CD14-positive monocyte (primary cell): ENCODE measurements around the gene WDR64. TPM values are rescaled to one million over a fixed set of nuclear protein-coding genes. Genes with fewer than 3 reads are reported as not detected.
"Not testable (repeated sequence)": the region's sequence is repeated elsewhere in the genome, so short reads cannot be mapped to it uniquely, and the experiment has no call there.

Source experiments
- DNase-seq, 3 donors: peaks; one replicate each; pipeline ENCODE4 v3.0.0-alpha.2; 2011 to 2022
- H2AFZ ChIP-seq: 2 replicates; pipeline ENCODE4 v1.6.0; 2012; ENCODE audit warnings: mild to moderate bottlenecking, low read depth, low read length, inconsistent platforms; ENCODE audit not compliant: insufficient read depth, poor library complexity, severe bottlenecking
- H3K27ac ChIP-seq, 2 donors: 1 replicate in 1 of 2; 2 replicates in 1 of 2; pipeline ENCODE4 v1.5.1; 2012 to 2013; ENCODE audit warnings: low read length in 2 of 2, control low read depth in 1 of 2, inconsistent platforms in 1 of 2, low read depth in 1 of 2, mild to moderate bottlenecking in 1 of 2
- H3K27me3 ChIP-seq, 2 donors: one replicate each; pipeline versions ENCODE4 v1.6.0 to v1.6.1; 2011 to 2013; ENCODE audit warnings: low read length in 2 of 2; ENCODE audit not compliant: control insufficient read depth in 2 of 2, insufficient read depth in 2 of 2
- H3K36me3 ChIP-seq, 2 donors: replicated peaks in 1 of 2; 1 replicate in 1 of 2; 2 replicates in 1 of 2; pipeline versions ENCODE4 v1.5.1 to v1.6.1; 2012 to 2013; ENCODE audit warnings: low read length in 2 of 2, control low read depth in 1 of 2, inconsistent platforms in 1 of 2, mild to moderate bottlenecking in 1 of 2; ENCODE audit not compliant: insufficient read depth in 2 of 2, control insufficient read depth in 1 of 2
- H3K4me1 ChIP-seq, 2 donors: 1 replicate in 1 of 2; 2 replicates in 1 of 2; pipeline versions ENCODE4 v1.5.1 to v1.6.1; 2012 to 2013; ENCODE audit warnings: low read length in 2 of 2, control low read depth in 1 of 2, inconsistent platforms in 1 of 2, mild to moderate bottlenecking in 1 of 2, moderate library complexity in 1 of 2; ENCODE audit not compliant: insufficient read depth in 2 of 2, control insufficient read depth in 1 of 2
- H3K4me2 ChIP-seq: replicated peaks from 2 replicates; pipeline ENCODE3; 2012; ENCODE audit warnings: low read length, moderate library complexity, mild to moderate bottlenecking; ENCODE audit not compliant: poor library complexity, severe bottlenecking; ENCODE audit errors: extremely low read depth
- H3K4me3 ChIP-seq, 3 experiments: fragments of 200-600 bp in 1 of 3; sonication (generic) in 1 of 3; replicated peaks in 1 of 3; 1 replicate in 2 of 3; 2 replicates in 1 of 3; pipeline ENCODE4 v1.5.1; 2011 to 2013; ENCODE audit warnings: low read length in 3 of 3, mild to moderate bottlenecking in 3 of 3, control low read depth in 2 of 3, low read depth in 2 of 3, inconsistent platforms in 1 of 3, moderate library complexity in 1 of 3
- H3K79me2 ChIP-seq: 2 replicates; pipeline ENCODE4 v1.6.0; 2012; ENCODE audit warnings: mild to moderate bottlenecking, control low read depth, inconsistent platforms, low read length, moderate library complexity; ENCODE audit not compliant: insufficient read depth
- H3K9ac ChIP-seq: 2 replicates; pipeline ENCODE4 v1.6.0; 2017; ENCODE audit warnings: low read length, mild to moderate bottlenecking; ENCODE audit not compliant: insufficient read depth, poor library complexity, severe bottlenecking
- H3K9me3 ChIP-seq, 2 donors: replicated peaks in 1 of 2; 1 replicate in 1 of 2; 2 replicates in 1 of 2; pipeline versions ENCODE4 v1.5.1 to v1.6.1; 2012 to 2013; ENCODE audit warnings: low read length in 2 of 2, control low read depth in 1 of 2; ENCODE audit not compliant: control insufficient read depth in 1 of 2, insufficient read depth in 1 of 2
- H4K20me1 ChIP-seq: 2 replicates; pipeline ENCODE4 v1.6.0; 2012; ENCODE audit warnings: mild to moderate bottlenecking, low read length, control low read depth, moderate library complexity; ENCODE audit not compliant: insufficient read depth
- H3K27ac Mint-ChIP-seq, 7 donors: one replicate each; pipeline ENCODE4 v1.8.0; 2020; ENCODE audit warnings: mild to moderate bottlenecking in 7 of 7, mixed read lengths in 7 of 7, moderate library complexity in 6 of 7, inconsistent platforms in 2 of 7
- H3K27me3 Mint-ChIP-seq, 3 donors: one replicate each; pipeline ENCODE4 v1.8.0; 2021 to 2022; ENCODE audit warnings: low read depth in 3 of 3, mild to moderate bottlenecking in 3 of 3, mixed read lengths in 3 of 3, moderate library complexity in 3 of 3, inconsistent platforms in 1 of 3
- H3K36me3 Mint-ChIP-seq, 2 donors: one replicate each; pipeline ENCODE4 v1.8.0; 2020; ENCODE audit warnings: mixed read lengths in 2 of 2, inconsistent platforms in 1 of 2, mild to moderate bottlenecking in 1 of 2
- H3K4me1 Mint-ChIP-seq: one replicate; pipeline ENCODE4 v1.8.0; 2020; ENCODE audit warnings: mild to moderate bottlenecking, mixed read lengths
- H3K4me3 Mint-ChIP-seq, 2 donors: one replicate each; pipeline ENCODE4 v1.8.0; 2020; ENCODE audit warnings: mild to moderate bottlenecking in 2 of 2, mixed read lengths in 2 of 2, moderate library complexity in 1 of 2
- H3K9me3 Mint-ChIP-seq, 7 donors: one replicate each; pipeline ENCODE4 v1.8.0; 2020 to 2022; ENCODE audit warnings: mixed read lengths in 7 of 7, mild to moderate bottlenecking in 6 of 7, moderate library complexity in 6 of 7, inconsistent platforms in 2 of 7
- WGBS: methylation state at CpG from one replicate; pipeline ENCODE4 v1.1.5; 2013; ENCODE audit warnings: missing lambda C conversion rate; ENCODE audit not compliant: insufficient coverage; 5-methylcytosine and 5-hydroxymethylcytosine counted together
- intact Hi-C, 2 donors: fragments of 100-400 bp; cut with micrococcal nuclease; formaldehyde crosslinking; loops; one replicate each; pipeline versions ENCODE4 v1.15.0 to v1.15.1; 2023
- polyA plus RNA-seq, 3 donors: library from polyadenylated mRNA; depleted of rRNA in 1 of 3; unstranded in 2 of 3; stranded (reverse) in 1 of 3; fragments of 300-500 nt in 2 of 3; fragments of >200 nt in 1 of 3; fragmentation: Illumina TruSeq in 2 of 3; gene quantifications; 1 replicate in 2 of 3; 2 replicates in 1 of 3; pipeline ENCODE4 v1.2.3, GENCODE V29; 2012 to 2021
- TF ChIP-seq, protein P1 (sequence below): fragments of 200-600 bp; IDR thresholded peaks from one replicate; pipeline ENCODE4 v1.8.0; 2022; ENCODE audit warnings: antibody characterized with exemption, mild to moderate bottlenecking

Gene WDR64
- polyA plus RNA-seq, 3 donors: not detected

DNA sequence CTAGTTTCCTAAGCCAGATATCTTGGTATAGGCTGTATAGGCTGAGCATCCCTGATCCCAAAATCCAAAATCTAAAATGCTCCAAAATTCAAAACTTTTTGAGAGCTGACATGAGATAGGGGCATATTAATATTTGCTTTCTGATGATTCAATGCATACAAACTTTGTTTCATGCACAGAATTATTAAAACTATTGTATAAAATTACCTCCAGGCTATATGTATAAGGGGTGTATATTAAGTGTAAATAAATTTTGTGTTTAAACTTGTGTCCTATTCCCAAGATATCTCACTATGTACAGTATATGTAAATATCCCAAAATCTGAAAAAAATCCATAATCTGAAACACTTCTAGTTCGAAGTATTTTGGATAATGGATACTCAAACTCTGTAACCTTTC lies 2.6 kb downstream of the WDR64 start:
- peaks cover 0 to 4% (median 2%) of the 10 kb centered on the region in 7 donors for H3K9me3 Mint-ChIP-seq
- Histone ChIP-seq H3K36me3 (no peaks in the 10 kb centered on the region), H3K27me3 (no peaks in the 10 kb centered on the region), H3K4me2 (no peak overlapping the region), H2AFZ (no peak overlapping the region), H3K9ac (no peak overlapping the region), H3K4me1 (no peaks in the 10 kb centered on the region), H3K9me3 (no peaks in the 10 kb centered on the region), H3K79me2 (no peaks in the 10 kb centered on the region), H4K20me1 (no peaks in the 10 kb centered on the region), H3K4me3 (no peak overlapping the region), H3K27ac (no peak overlapping the region)
- H3K27ac Mint-ChIP-seq: no peak overlapping the region
- TF ChIP-seq, protein P1, sequence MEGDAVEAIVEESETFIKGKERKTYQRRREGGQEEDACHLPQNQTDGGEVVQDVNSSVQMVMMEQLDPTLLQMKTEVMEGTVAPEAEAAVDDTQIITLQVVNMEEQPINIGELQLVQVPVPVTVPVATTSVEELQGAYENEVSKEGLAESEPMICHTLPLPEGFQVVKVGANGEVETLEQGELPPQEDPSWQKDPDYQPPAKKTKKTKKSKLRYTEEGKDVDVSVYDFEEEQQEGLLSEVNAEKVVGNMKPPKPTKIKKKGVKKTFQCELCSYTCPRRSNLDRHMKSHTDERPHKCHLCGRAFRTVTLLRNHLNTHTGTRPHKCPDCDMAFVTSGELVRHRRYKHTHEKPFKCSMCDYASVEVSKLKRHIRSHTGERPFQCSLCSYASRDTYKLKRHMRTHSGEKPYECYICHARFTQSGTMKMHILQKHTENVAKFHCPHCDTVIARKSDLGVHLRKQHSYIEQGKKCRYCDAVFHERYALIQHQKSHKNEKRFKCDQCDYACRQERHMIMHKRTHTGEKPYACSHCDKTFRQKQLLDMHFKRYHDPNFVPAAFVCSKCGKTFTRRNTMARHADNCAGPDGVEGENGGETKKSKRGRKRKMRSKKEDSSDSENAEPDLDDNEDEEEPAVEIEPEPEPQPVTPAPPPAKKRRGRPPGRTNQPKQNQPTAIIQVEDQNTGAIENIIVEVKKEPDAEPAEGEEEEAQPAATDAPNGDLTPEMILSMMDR: no peak
- DNase-seq: no peak
- H3K4me1 Mint-ChIP-seq: peaks cover 4% of the 10 kb centered on the region
- no peak overlapping the region for H3K4me3 Mint-ChIP-seq
- WGBS: 100% methylated on average over 1 of the region's 1 CpG
- intact Hi-C loops: no loop called here
- H3K27me3 Mint-ChIP-seq: peaks cover 2 to 11% (median 7%) of the 10 kb centered on the region in 3 donors
- H3K36me3 Mint-ChIP-seq: no peaks in the 10 kb centered on the region

DNA sequence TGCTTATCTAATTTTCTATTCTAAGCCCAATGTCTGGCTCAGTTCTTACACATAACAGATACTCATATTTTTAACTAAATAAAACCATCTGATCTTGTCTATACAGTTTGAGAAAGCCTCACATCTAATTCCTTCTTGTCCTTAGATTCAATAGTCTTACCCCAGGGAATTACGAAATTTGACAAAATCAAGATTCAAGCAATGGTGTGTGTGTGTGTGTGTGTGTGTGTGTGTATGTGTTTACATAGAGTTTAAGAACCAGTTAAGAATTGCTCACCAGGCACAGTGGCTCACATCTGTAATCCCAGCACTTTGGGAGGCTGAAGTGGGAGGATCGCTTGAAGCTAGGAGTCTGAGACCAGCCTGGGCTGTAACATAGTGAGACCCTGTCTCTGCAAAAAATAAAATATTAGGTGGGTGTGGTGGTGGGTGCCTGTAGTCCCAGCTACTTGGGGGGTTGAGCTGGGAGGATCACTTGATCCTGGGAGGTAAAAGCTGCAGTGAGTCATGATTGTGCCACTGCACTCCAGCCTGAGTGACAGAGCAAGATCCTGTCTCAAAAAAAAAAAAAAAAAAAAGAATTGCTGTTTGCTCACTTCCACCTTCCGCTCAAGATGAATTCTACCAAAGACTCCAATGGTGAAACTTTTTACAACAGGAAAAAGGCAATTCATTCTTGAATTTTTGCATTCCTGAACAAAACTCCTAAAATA lies 6.2 kb downstream of the WDR64 start:
- Mint-ChIP-seq H3K27me3 (peaks cover 0 to 8% (median 1%) of the 10 kb centered on the region in 3 donors), H3K4me3 (no peak overlapping the region), H3K9me3 (peaks cover 0 to 4% (median 0%) of the 10 kb centered on the region in 7 donors), H3K36me3 (no peaks in the 10 kb centered on the region), H3K27ac (no peak overlapping the region), H3K4me1 (peaks cover 4% of the 10 kb centered on the region)
- TF ChIP-seq, protein P1: no peak
- no peaks in the 10 kb centered on the region for H3K27me3 ChIP-seq
- no peak overlapping the region for H2AFZ ChIP-seq
- intact Hi-C loops: no loop called here
- no peaks in the 10 kb centered on the region for H3K4me1 ChIP-seq
- no peaks in the 10 kb centered on the region for H3K9me3 ChIP-seq
- no peak overlapping the region for H3K27ac ChIP-seq
- no peak overlapping the region for H3K4me2 ChIP-seq
- H3K4me3 ChIP-seq: no peak overlapping the region
- 67% methylated on average over 2 of the region's 3 CpGs for WGBS
- DNase-seq: peak in 1 of 3 donors; percentile 8
- no peak overlapping the region for H3K9ac ChIP-seq
- no peaks in the 10 kb centered on the region for H4K20me1 ChIP-seq
- H3K79me2 ChIP-seq: no peaks in the 10 kb centered on the region
- no peaks in the 10 kb centered on the region for H3K36me3 ChIP-seq

GRCh38 chr1:241659016-241659415 lies 6.9 kb downstream of the WDR64 start:
- H4K20me1 ChIP-seq, H2AFZ ChIP-seq, DNase-seq, H3K36me3 Mint-ChIP-seq, H3K27ac ChIP-seq, H3K4me3 Mint-ChIP-seq, H3K9me3 Mint-ChIP-seq, H3K9me3 ChIP-seq, H3K4me3 ChIP-seq, H3K9ac ChIP-seq, H3K27ac Mint-ChIP-seq, H3K36me3 ChIP-seq, H3K79me2 ChIP-seq, H3K27me3 ChIP-seq, H3K4me1 ChIP-seq, H3K4me2 ChIP-seq, H3K4me1 Mint-ChIP-seq, H3K27me3 Mint-ChIP-seq, intact Hi-C loops: not testable (repeated sequence)
- no CpG with 5 or more reads among the region's 2 CpGs for WGBS
